Stimulated activated CD4-positive, alpha-beta T cell treated with anti-CD3 and anti-CD28 coated beads, Interleukin-15, amount 100 ng/mL, for 1 hour (primary cell): Measurements from ENCODE around the gene NR5A1.

Experiments used
- DNase-seq, 2 donors: peaks; one replicate each; pipeline ENCODE4 v3.0.0-alpha.2; 2020; ENCODE audit warnings: low read depth in 1 of 2, low spot score in 1 of 2

NR5A1 gene

DNA sequence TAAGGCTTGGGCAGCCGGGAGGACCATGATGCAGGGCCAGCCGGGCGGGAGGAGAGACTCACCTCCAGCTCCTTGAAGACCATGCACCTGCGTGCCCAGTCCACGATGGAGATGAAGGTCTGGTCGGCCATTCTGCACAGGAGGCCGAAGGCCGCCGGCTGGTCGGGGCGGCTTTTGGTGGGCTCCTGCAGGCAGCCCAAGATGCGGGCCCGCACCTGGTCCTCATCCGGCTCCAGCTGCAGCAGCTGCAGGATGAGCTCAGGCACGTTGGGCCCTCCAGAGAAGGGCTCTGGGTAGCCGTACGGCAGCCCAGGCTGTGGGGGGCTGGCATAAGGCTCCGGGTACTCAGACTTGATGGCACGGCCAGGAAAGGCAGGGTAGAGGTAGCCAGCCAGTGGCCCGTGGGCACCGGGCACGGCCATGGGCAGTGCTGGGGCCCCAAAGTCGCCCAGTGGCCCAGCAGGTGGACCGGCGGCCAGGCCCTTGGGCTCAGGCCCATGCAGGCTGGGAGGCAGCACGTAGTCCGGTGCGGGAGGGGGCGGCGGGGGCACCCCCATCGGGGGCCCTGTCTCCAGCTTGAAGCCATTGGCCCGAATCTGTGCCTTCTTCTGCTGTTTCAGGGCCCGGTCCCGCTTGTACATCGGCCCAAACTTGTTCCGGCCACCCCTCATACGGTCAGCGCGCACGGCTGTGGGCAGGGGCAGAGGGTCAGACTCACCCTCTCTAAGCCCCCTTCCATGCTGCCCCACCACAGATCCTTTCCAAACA, 7.0 kb downstream of the NR5A1 start:
- DNase-seq, result no peak

DNA sequence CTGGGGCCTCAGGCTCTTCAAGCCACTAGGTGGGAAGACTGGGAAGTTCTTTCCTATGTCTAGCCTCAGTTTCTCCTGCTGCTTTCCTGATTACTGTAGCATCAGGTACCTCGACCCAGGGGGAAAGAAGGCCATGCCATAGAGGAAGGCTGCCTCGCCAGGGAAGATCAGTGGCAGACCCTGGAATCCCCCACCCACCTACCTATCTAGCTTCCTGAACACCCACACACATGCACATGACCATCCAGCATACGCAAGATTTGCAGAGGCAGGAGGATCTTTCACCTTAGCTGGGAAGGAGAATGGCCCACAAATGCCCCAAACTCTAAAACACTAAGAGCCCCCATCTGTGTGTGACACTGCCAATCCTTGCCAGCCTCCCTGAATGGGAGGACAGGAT, 8.0 kb downstream of the NR5A1 start:
- DNase-seq, result no peak

DNA sequence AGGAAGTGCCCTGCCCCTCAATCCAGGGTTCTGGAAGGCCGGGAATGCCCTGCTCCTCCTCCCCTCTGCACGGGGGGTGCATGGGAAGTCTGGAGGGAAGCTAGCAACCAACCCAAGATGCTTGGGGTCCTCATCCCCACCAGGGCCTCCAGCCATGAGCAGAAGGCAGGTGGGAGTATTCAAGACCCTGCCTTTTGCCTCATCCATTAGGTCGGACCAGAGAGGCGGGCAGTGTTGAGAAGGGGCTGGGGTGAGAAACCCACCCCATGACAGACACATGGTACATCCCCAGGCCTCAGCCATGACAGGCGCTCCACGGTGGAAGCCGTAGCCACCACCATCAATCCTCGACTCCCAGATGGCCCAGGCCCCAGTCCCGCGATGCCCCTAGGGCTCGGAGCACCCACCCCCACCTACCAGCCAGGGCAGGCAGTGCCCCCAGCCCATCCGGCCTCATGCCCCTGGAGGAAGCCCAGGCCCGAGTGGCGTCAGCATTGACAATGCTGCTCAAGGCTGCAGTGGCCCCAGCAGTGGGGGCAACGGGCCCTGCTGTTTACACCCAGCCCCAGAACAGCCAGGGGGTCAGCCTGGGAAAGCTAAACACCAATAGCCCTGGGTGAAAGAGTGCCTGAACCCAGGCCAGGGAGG, 8.6 kb downstream of the NR5A1 start:
- DNase-seq, result no peak

DNA sequence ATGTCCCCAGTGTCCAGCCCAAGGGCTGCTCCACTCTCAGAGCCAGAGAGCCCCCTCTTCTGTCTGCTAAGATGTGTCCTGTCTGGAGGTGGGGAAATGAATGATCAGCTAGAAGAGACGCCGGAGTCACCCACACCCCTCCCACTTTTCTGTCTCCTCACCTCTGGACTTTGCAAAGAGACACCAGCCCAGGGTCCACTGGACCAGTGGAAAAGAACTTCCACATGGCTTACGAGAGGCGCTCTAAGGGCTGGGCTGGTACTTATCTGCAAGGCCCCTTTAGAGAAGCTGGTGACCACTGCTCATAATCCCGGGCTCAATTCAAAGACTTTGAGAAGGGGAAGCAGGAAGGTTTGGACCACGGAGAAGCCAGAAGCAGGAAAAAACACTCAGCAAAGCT, 9.2 kb downstream of the NR5A1 start:
- no peak for DNase-seq

DNA sequence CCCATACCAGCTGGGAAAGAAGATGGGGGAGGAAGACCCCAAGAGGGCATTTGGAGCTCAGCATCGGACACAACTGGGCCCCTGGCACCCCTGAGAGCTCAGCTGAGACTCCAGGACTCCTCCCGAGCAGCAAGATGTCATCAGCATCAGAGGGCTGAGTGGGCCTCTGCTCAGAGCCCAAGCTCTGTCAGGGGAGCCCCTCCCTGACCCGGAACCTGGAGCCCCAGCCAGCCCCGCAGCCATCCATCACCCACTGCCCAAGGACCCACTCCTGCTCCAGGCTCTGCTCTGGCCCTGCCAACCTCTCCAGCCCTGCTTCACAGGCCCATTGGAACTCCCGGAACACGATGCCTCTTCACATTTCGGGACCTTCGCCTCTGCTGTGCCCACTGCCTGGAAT, 9.8 kb downstream of the NR5A1 start:
- no peak for DNase-seq

DNA sequence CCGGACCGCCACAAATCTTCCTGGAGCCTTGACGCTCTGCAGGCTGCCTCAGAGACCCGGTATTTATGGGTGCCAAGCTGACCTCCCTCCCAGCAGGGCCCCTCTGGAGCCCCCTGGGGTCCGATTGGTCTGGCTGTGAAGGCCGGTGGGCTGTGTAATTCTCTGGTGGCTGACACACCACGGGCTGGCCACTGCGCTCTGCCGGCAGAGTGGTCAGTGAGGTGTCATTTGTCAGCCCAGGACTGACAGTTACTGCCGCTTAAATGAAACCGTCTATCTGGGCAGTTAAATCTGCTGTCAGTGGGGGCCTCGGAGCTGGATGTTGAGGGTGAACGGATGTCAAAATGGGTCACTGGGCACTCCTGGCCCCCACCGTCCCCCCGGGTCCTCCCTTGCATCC, 10.7 kb downstream of the NR5A1 start:
- DNase-seq, result no peak

DNA sequence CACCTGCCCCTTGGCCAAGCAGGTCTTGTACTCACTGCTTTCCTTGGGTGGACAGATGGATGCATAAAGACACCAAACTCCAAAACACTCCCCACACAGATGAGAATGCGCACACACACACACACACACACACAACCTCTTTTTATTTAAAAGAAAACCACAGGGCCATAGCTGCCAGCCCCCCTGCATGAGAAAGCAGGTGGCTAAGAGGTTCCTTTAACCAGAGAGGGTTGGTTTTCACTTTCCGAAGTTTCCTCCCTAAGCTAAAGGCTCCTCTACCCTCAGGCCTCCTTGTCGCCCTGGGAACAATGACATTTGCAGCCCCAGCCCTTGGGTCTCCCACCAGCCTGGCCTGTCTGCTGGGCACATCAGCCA, 11.1 kb downstream of the NR5A1 start:
- DNase-seq, result no peak

DNA sequence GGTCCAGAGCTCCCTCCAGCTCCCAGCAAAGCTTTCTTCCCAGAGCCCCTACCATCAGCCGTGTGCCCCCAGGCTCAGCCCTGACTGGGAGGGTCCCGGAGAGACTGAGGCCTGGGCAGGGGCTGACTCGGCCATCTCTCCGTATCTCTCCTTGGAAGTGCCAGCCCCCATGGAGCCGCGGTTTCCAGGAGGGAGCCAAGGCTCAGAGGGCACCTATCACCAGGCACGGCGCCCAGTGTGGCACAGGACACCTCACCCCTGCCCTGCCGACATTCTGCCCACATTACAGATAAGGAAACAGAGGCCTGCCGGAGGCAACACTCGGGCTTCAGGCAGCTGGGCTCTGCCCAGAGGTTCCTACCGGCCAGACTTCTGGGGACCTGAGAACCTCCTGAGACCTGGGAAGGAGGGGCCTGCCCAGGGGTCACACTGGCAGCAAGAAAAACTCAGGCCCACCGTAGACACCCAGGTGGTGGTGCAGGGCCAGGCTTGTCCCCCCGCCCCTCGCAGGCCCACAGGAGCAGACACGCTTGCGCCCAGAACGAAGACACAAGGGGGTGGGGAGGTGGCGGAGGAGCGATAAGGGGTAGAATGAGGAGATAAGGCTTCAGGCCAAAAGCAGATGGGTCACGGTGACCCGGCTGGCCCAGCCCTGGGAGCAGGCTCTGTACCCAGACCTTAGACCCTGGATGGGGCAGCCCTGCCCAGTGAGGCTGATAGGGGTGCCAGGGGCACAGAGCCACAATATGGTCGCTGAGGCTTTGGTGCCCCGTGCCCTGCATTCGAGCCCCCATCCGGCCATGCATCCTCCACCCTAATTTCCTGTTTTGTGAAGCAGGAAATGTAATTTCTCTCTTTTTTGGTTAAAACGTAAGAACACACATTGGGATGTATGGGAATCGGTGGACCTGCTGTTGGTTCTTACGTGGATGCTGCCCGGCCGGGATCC, 11.8 kb downstream of the NR5A1 start:
- DNase-seq, result no peak

DNA sequence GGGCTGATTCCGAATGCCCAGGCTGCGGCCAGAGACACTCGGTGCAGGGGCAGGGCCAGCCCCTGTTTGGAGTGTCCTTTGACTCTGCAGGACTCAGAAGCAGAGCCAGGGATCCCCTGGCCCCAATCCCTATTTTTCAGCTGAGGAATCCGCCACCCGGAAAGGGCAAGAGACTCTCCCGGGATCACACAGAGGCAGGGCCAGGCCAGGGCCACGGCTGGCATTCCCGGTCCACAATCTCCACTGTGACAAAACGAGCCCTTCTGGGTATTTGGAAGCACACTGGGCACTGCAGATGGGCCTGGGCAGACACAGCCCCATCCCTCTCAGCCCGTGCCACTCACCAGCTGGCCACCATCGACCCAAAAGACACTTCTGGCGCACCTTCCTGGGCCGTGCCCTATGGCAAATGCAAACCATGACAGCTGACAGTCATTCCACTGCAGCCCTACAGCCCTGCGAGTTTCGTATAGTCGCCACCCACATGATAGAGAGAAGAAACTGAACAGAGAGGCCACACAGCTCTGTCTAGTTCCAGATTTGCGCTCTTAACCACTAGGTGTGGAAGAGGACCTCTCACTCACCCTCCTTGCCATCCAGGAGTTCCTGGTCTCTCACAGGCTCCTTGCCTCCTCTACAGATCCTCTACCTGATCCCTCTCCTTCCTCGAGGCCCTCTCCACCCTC, 13.3 kb downstream of the NR5A1 start:
- no peak for DNase-seq

DNA sequence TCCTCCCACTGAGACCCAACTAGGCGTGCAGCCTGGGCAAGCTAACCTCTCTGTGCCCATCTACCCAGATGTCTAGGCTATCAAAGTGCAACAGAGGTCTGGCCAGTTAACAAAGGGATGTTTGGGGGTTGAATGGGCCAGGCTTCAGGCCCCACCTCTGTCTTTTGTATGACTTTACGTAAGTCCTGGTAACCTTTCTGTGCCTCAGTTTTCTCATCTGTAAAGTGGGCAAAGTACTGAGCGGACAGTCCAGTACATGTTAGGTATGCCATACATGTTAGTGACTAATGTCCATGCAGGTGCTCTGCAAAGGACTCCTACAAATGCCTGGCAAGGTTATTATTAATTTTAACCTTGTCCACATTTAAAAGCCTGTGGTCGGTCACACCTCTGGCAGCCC, 14.0 kb downstream of the NR5A1 start:
- no peak for DNase-seq

DNA sequence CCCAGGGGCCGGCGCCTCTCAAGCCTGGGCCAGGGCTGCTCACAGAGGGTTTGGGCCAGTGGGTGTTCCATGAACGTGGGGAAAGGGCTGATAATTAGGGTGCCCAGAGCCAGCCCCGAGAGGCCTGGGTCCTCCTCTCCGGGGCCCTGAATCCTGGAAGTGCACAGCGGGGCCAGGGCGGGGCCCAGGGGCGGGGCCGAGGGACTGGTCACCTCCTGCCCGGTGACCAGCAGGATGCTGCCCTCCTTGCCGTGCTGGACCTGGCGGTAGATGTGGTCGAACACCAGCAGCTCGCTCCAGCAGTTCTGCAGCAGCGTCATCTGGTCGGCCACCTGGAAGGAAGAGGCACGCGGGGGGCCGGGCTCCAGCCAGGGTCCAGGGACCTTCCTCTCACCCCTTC, 14.4 kb downstream of the NR5A1 start:
- no peak for DNase-seq

DNA sequence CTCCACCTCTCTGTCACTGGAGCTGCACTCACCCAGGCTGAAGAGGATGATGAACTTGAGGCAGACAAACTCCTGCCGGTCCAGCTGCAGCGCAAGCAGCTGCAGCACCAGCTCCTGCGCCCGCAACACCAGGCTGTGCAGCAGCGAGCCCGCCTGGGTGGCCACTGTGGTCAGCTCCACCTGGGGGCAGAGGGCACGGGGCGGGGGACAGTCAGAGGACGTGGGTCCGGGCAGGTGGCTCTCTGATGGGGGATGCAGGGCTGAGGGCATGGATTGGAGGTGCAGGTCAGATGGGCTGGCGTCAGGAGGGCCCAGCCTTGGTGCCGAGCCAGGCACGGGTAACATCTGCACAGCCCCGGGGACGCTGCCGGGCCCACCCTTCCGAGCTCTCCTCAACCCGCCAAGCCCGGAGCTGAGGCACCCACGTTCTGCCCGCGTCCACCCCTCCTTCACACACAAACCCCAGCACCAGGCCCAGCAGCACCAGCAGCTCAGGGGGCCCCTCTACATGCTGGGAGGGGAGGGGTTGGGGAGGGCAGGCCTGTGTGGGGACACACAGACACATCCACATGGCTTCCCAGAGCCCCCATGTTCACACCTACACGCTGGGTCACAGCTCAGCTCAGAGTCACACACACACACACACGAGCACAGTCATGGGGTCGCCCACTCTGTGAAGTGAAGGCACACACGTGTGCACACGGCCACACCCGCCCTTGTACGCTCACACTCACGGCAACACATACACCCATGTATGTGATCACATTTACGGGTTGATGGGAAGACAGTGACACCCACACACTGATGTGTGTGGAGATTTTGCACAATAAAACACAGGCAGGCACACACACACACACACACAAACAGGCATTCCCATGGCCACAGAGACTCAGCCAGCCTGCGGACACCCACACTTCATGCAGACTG, 15.9 kb downstream of the NR5A1 start:
- DNase-seq, result no peak

DNA sequence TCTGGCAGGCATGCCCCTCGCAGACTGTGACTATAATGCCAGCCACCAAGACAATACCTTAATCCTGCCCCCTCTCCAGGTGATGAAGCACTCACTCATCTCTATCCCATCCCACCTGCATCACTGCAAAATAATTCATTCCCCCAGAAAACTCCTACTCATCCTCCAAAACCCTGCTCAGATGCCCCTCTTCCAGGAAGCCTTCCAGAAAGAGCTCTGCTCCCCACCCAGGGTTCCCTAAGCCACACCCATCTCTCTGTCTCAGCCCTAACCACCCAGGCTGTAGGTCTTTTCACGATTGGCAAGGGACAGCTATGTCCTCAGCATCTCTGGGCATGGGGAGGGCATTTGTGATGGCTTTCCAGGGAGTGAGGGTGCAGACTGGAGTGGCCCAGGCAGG, 17.2 kb downstream of the NR5A1 start:
- no peak for DNase-seq

DNA sequence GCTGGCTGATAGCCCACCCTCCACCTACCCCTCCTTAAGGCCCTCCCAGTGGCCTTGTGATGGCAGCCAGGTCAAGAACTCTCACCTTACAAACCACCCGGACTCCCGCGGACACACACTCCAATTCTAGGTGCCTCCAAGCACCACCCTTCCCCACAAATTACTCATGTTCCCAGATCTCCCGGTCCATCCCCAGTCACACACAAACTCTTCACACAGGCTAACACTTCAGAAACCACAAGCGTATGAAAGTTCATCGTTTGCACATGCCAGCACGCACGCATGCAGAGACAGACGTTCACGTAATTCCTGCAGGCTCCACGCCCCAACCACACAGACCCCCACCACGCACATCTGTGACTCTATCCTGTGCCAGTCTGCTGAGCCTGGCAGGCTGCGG, 18.0 kb downstream of the NR5A1 start:
- no peak for DNase-seq

DNA sequence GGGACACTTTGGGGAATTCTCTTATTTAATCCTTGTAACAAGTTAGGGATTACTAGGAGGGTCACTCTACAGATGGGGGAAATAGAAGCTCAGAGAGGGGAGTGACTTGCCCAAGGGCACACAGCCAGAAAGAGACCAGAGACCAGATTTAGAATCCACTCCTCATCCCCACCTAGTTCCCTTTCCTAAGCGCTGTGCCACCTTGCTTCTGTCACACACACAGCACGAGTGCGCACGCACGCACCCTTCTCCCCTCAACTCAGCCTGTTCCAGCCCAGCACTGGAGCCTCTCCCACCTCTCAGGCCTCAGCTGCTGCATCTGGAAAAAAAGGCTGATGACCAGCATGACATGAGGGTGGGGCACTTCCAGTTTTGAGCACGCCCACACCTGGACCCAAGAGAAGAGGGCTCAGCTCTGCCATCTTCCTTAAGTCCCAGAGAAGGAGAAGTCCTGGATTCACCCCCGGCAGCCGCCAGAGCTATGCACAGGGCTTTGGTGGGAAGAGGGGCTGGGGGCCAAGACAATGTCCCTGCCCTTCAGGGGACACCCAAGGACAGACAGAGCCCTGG, 18.5 kb downstream of the NR5A1 start:
- DNase-seq, result no peak

DNA sequence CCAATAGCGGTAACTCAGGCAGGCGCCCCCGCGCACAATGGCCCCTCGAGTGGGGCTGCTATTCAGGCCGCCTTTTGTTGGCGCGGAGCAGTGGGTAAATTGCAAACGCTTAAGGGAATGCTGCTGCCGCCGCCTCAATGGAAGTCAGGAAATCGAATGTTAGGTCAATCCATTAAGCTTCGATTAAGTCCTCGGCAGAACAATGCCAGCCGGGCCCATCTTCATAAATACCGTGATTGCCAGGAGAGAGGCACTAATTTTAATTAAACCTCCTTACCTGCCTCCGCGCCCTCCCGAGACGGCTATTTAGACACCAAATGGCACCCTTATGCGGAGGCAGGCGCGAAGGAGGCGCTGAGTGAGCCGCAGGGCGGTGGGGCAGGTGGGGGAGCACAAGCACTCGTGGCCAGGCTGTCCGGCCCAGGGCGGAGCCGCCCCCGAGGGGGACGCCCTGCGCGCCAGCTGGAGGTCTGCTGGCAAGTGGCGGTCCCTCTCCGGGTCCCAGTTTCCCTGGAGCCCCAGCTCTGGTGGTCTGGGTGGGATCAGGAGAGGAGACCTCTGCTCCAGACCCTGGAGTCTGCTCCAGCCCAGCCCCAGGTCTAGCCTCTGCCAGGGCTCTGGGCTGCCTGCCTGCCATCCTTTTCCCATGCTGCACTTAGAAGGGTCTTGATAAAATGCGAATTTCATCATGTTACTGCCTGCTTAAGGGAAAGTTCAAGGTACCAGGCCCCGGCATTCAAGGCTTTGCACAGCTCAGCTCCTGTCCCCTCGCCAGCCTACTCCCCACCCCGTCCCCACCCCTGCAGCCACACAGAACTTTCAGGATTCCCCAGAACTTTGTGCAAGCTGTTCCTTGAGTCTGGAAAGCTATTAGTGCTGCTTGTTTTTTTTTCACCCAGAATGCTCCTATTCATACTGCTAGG, 19.7 kb downstream of the NR5A1 start:
- DNase-seq, result no peak

DNA sequence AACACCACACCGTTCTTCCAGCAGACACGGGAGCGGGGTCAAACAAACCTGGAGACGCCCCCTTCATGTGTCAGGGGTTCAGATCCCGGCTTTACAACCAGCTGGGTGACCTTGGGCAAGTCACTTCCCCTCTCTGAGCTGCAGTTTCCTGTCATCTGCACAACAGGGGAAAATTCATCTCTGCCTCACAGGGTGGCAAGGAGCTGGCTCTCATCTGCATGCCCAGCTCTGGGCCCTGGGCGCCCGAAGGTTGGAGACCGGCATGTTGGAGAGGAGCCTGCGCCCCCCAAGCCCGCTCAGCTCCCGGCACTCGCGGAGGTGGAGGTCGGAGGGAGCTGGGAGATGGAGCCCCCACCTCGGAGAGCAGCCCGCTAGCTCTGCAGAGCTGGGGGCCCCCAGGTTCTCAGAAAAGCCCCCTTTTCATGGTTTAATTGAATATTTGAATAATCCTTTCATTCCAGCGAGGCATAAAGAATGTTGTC, 20.4 kb downstream of the NR5A1 start:
- DNase-seq, result no peak

DNA sequence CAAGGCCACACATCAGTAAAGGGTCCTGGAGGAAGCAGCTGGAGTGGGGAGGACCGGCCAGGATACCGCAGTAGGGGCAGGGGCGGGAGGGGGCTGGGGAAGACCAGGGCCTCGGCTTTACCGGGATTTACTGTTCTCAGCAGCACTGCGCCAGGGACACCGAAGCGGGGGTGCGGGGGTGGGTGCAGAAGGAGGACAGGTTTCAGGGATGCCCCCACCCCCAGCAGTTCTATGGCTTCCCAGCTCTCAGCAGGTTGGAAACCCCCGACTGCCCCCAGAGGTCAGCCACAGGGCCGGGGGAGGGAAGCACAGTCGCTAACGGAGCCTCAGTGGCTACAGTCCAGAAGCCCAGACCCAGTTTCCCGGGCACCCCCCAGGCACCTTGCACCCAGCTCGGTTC, 21.3 kb downstream of the NR5A1 start:
- DNase-seq, result no peak

DNA sequence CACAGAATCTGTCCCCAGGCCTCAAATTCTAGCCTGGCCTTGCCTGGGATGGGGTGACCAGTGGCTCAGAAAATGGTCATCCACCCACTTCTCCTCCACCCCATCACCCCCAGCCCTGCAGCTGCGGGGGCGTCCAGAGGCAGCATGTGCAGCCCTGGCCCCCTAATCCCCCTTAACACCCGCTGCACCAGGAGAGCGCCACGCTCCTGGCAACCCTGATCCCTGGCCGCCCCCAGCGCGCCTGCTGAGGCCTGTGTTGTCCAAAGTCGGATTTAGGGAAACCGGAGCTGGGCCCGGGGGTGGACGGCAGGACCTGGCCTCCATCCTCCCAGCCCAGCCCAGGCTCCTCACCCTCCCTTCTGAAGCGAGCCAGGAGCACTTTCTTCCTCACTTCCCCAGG, 22.0 kb downstream of the NR5A1 start:
- DNase-seq, result no peak
